Superior temporal gyrus (tissue), 1 donor: ENCODE data around the gene LMTK2.

Experiments used
- DNase-seq: peaks from one replicate; pipeline ENCODE4 v3.0.0-alpha.2; 2016; ENCODE audit errors: extremely low spot score

Gene LMTK2

DNA sequence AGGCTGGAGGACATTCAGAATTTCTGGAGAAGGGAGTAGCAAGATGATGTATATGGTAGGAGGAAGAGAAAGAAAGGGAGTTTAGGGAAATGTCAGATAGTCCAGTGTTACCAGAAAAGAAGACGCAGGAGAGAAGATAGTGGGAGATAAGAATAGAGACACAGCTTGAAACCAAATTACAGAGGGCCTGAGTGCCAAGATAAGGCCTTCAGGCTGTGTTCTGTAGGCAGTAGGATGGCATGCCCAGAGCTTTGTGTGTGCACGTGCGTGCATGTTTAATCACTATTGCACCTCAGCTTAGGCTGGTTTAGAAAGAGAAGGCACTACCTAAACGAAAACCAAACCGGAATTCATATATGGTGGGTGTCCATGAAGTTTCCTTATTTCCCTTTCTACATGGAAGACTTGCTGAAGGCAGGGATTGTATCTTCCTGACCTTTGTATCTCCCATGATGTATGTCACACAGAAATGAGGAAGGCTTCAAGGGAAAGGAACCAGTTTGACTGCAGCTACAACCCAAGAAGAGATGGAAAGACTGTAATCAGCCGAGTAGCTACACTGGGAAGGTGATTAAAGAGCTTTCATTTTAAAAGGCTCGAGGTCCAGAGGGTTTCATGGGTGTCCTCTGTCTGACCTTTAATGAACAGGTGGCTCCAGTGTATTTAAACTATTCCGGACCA, 68.7 kb downstream of the LMTK2 start:
- no peak for DNase-seq

DNA sequence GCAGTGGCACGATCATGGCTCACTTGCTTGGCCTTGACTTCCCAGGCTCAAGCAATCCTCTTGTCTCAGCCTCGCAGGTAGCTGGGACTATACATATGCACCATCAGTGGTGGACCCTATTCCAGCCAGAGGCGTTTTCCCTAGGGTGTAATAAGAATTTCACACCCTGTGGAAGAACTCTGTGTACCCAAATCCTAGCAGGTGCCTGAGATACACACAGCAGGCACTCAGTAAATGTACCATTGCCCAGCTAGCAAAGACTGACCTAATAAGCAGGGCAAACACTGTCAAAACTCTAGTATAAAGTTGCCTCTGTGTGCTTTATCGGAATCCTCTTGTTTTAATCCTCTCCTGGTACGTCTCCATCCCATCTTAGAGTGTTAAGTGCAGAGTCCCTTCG, 70.9 kb downstream of the LMTK2 start:
- DNase-seq: no peak

DNA sequence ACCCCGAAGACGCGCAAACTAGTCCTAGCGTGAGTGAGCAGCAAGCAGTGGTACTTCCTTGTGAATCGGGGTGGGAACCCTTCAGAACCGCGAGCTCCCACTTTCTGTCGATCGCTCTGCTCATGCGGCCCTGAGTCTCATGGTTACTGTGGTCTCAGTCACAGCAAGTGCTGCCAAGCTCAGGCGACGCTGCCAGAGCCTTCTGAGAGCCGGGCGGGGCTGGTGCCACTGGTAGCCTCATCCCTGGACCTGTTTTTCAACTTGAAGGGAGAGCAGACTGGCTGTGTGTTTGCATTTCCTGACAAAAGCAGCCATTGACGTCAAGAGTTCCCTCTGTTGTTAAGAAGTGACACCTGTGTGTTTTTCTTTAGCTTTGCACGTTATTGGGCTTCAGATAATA, 71.7 kb downstream of the LMTK2 start:
- DNase-seq: peak; percentile 74

DNA sequence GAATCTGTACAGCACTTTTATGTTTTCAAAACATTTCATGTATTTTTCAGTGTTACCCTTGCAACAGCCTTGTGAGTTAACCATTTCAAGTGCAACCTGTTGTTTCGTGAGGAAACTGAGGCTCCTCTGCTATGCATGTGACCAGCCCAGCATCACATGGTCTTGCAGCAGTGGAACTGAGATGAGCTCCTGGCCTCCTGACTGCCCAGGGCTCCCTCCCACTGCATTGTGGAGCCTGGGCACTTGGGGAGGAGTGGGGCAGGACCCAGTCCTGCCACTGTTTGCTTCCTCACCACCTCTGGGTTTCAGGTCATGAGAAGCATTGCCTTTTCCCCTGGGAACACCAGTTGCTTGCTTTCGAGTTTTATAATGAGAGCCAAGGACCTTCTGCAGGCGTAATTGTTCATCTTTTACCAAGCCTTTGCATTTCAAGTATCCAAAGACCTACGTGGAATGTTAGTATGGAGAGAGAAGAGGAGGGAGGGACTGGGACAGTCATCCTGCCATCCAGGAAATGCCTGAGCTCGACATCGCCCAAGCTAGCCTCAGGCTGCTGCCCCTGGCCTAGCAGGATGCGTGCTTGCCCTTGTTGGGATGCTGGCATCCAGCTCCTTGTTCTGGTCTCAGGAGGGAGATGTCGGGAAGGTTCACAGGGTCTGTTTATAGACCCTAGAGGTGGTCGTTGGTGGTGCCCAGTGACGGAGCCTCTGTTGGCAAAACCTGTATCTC, 72.3 kb downstream of the LMTK2 start:
- no peak for DNase-seq

DNA sequence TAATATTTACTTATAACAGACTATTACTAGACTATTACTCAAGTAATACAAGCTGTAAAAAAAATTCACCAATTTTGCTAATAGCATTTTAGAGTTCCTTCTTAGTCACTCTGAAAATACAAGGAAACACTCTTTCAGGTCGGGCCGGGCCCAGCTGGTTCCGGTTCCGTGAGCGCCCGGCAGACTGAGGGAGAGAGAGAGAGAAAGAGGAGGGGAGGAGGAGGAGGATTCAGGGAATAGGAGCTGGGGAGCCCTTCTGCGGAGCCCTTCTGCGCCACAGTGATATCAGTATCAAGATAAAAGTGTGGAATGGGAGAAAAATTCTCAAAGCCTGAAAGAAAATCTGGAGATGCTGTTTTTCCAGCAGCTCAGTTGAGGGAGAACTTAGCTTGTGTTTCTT, 74.1 kb downstream of the LMTK2 start:
- no peak for DNase-seq

DNA sequence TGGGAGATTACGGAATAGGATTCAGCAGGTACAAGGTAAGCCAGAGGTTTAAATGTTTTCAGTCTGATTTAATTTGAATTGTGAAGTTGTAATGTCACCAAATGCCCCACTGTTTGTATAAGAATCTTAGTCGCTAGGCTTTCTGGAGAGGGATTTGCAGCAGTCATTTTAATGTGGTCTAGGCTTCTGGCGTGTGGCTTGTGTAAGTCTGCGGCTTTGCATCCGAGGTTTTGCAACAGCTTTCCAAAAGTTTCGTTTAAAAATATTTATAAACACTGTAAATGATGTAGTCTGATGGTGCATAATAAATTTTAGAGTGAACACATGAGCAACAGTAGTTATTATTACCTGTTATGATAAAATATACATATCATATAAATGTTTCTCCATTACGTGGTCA, 78.4 kb downstream of the LMTK2 start:
- no peak for DNase-seq

DNA sequence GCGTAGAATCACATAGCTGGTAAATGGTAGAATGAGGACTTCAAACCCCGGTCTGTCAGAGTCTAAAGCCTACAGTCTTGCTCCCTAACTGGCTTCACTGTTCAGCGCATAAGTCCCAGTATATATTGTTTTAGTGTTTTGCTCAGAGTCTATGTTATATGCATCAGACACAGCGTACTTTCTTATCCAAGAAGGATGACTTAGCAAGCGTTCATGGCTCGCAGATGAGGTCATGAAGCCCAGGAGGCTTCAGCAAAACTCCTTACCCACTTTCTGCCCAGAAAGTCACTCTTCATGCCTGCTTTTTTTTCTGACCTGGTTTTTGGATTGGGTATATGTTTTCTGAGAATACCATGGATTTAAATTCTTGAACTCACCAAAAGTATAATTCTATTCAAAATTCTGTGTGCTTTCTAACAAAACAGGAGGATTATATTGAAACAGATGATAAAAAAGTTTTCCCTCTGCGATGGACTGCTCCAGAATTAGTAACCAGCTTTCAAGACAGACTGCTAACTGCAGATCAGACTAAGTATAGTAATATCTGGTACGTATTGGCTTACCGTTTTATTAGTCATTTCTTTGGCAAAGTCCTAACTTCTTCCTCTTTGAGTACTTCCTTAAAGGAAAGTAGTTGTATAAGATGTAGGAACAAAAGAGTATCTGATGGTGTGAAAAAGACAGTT, 79.9 kb downstream of the LMTK2 start:
- DNase-seq: no peak

DNA sequence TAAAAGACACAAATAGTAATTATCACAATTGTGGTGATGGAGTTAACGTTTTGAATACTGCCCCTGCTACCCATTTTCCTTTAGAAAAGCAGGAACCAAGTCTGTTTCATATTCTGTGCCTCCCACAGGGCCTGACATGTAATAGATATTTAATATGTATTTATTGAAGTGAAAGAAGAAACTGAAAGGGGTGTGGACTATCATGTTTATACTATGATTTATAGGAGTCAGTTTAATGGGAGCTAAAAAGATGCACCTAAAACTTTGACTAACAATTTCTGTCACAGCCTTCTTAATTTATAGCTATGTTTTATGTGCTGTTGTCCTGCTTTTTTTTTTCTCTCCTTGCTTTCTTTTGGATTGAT, 80.5 kb downstream of the LMTK2 start:
- no peak for DNase-seq

DNA sequence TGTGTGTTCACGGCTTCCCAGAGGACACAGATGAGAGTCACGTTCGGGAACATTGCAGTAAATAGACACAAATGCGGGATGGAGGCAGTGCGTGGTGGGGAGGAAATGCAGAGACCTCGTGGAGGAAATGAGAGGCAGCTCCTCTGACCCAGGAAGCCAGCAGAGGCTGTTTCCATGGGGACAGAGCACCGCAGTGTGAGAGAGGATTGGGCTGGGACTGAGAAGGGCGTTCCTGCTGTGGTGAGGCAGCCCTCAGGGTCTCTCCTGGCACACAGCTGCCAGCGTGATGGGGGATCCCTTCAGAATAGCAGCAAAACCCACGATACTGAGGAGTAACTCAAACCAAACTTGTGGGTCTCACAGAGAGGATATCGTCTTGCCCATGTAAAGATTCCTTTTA, 82.9 kb downstream of the LMTK2 start:
- DNase-seq: no peak

DNA sequence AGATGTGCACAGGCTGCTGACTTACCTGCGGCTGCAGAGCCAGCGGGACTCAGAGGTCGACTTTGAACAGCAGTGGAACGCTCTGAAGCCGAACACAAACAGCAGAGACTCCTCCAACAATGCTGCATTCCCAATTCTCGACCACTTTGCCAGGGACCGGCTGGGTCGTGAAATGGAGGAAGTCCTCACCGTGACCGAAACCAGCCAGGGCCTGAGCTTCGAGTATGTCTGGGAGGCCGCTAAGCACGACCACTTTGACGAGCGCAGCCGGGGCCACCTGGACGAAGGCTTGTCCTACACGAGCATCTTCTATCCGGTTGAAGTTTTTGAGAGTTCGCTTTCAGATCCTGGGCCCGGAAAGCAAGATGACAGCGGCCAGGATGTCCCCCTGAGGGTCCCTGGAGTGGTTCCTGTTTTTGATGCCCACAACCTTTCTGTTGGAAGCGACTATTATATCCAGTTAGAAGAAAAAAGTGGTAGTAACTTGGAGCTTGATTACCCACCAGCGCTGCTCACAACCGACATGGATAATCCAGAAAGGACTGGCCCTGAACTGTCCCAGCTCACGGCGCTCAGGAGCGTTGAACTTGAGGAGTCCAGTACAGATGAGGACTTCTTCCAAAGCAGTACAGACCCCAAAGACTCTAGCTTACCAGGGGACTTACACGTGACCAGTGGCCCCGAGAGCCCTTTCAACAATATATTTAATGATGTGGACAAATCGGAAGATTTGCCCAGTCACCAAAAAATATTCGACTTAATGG, 85.2 kb downstream of the LMTK2 start:
- no peak for DNase-seq

DNA sequence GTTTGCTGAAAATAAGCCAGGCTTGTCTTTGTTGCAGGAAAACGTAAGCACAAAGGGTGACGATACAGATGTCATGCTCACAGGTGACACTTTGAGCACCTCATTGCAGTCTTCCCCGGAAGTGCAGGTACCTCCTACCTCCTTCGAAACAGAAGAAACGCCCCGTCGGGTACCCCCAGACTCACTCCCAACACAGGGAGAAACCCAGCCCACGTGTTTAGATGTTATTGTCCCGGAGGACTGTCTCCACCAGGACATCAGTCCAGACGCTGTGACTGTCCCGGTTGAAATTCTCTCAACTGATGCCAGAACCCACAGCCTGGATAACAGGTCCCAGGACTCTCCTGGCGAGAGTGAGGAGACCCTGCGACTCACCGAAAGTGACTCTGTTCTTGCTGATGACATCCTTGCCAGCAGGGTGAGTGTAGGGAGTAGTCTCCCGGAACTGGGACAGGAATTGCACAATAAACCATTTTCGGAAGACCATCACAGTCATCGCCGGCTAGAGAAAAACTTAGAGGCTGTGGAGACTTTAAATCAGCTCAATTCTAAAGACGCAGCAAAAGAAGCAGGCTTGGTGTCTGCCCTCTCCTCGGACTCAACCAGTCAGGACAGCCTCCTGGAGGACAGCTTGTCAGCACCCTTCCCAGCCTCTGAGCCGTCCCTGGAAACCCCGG, 86.3 kb downstream of the LMTK2 start:
- DNase-seq: no peak

DNA sequence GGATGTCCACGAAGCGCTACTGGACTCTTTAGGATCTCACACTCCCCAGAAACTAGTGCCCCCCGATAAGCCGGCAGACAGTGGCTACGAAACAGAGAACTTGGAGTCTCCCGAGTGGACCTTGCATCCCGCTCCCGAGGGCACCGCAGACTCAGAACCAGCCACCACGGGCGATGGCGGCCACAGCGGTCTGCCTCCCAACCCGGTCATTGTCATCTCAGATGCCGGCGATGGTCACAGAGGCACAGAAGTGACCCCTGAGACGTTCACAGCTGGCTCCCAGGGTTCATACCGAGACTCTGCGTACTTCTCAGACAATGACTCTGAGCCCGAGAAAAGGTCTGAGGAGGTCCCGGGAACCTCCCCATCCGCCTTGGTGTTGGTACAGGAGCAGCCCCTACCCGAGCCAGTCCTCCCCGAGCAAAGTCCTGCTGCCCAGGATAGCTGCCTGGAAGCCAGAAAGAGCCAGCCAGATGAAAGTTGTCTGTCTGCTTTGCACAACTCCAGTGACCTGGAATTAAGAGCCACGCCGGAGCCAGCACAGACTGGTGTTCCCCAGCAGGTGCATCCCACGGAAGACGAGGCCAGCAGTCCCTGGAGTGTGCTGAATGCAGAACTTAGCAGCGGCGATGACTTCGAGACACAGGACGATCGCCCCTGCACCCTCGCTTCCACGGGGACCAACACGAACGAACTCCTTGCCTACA, 87.0 kb downstream of the LMTK2 start:
- DNase-seq: no peak

DNA sequence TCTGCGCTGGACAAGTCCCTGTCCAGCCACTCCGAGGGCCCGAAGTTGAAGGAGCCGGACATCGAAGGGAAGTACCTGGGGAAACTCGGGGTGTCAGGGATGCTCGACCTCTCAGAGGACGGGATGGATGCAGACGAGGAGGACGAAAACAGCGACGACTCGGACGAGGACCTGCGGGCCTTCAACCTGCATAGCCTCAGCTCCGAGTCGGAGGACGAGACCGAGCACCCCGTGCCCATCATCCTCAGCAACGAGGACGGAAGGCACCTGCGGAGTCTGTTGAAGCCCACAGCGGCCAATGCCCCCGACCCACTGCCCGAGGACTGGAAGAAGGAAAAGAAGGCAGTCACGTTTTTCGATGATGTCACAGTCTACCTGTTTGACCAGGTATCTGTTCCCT, 87.5 kb downstream of the LMTK2 start:
- no peak for DNase-seq

DNA sequence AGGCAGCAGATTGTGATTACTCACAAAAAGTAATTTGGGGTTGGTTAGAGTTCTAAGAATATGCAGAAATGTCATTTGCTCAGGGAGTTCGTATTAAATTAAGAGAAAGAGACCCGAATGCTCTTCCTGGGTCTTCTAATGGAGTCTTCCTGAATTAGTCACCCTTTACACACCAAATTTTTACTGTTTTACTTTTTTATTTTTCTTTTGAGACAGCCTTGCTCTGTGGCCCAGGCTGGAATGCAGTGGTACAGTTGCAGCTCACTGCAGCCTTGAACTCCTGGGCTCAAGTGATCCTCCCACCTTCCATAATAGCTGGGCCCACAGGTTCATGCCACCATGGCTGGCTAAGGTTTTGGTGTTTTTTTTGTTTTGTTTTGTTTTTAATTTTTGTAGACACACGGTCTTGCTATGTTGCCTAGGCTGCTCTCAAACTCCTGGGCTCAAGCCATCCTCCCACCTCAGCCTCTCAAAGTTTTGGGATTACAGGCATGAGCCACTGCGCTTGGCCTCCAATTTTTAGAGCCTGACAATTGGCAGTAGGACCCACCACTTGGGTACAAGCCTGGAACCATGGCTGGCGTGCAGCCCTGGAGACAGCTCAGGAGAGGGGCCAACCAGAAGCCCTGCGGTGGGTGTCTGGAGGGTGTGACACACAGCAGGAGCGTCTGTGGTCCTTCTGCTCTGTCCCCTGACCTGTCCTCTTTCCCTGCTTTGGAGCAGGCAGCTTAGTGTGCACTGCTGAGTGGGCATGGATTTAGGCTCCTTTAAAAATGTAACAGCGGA, 88.2 kb downstream of the LMTK2 start:
- no peak for DNase-seq

DNA sequence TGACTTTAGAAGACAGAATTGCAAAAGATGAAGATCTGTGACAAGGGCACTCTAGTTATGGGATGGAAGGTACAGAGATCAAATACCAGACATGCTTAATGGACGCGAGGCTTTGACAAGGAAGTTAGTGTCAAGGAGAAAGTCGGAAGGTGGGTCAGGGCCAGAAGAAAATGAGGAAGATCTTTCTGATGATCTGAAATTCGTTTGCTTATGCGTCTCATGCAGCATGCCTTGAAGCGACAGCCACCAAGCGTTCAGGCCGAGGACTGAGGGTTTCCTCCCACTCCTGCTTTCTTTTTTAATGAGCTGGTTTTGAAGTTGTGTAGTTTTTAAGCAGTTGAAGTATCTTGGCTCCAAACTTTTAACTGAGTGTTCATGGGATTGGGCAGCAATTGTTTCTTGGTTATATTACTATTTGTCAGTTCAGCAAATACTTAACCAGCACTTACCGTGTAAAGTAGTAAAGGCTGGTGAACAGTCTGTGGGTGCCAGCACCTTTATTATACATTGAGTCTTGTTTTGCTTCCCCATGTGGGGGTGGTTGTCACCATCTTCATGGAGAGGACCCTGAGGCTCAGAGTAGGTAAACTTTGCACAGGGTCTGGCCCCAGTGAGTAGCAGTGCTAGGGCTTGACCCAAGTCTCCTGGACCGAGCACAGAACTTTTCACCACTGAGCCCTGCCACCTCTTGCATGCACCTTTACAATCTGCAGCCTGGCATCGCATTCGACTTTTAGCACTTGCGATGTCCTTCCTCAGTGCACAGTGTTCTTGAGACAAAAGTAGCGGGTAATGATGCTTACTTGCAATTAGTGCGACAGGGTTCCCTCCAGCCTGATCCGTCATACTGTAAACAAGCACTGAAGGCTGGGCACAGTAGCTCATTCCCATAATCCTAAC, 90.3 kb downstream of the LMTK2 start:
- no peak for DNase-seq

DNA sequence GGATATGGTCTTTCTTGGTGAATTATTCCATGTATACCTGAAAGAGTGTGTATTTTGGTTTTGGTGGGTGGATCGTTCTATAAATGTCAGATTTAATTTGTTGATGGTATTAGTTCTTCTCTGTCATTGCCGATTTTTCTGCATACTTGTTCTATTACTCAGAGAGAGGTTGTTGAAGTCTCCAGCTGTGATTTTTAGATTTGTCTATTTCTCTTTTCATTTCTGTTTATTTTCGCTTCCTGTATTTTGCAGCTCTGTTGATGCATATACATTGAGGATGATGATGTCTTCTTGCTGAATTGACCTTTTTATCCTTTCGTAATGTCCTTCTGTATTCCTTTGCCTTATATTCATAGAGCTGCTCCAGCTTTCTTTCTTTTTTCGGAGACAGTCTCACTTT, 92.5 kb downstream of the LMTK2 start:
- DNase-seq: no peak

DNA sequence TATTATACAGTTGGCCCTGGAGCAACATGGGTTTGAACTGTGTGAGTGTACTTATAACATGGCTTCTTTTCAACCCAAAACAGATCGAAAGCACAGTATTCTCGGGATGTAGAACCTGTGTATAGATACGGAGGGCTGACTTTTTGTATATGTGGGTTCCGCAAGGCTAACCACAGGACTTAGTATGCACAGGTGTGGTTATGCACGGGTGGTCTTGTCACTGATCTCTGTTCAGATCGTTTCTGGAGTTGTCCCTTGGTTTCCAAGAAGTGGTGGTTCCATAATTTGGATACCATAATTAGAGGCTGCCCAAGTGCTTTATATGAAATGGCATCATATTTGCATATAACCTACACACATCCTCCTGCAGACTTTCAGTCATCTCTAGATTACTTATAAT, 93.7 kb downstream of the LMTK2 start:
- no peak for DNase-seq

DNA sequence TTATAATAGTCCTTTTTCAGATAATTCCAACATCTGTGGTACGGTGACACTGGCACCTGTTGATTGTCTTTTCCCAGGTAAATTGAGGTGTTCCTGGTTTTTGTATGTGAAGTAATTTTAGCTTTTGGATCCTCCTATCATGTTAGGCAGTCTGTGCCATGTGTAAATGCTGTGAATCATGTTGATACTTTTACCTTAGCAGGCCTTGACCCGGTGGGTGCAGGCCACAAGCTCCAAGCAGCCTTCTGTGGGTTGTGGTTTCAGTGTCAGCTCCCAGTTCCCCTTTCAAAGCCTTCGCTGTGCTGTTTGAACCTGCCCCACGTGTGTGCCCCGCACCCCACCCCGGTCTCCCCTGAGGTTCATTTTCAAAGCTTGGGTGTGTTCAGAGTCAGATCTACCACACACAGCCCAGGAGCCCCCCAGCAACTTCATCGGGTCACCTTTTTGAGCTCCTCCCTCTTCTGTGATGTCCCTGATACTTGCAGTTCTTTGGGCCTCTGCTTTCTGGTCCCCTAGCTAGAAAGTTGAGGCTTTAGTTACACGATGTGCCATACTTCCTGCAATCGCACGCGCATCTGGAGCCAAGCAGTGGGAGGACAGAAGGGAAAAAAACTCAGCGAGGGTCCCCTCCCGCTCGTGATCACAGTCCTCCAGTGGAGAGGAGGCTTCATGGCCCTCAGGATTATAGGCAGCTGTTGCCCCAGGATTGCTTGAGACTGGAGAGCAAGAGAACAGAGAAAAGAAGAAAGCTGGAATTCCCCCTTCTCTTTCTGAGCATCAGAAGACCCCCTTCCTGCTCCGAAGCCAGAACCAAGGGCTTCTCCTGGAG, 95.9 kb downstream of the LMTK2 start:
- no peak for DNase-seq
